ENCODE results near the gene MEA1.
A peak's percentile ranks its signal among the peaks of the same experiment; 100 is the strongest.
"Not testable (repeated sequence)": the region's sequence is repeated elsewhere in the genome, so short reads cannot be mapped to it uniquely, and the experiment has no call there.

The MEA1 gene

GRCh38 chr6:43013843-43014433 lies at the start of gene MEA1, which contains the start of gene KLHDC3:
Gene MEA1, minus strand, starts transcription at chr6:43013946. Its CDS starts 133 bp downstream, at chr6:43013813.
Gene KLHDC3, plus strand, starts transcription at chr6:43014249. Its CDS starts 2,944 bp downstream, at chr6:43017193.
- DNase-seq: peak; percentile 100

- no peak for DNase-seq
These were observed 49.1 kb upstream of the MEA1 start for GRCh38 chr6:43062818-43063217.

GRCh38 chr6:43061861-43062260 lies 48.1 kb upstream of the MEA1 start:
- DNase-seq: no peak

- no peak for DNase-seq
These were observed 47.2 kb upstream of the MEA1 start for GRCh38 chr6:43060755-43061633.

GRCh38 chr6:43060034-43060754 lies 46.4 kb upstream of the MEA1 start:
- DNase-seq: no peak

- peak; percentile 98 for DNase-seq
These were observed 45.7 kb upstream of the MEA1 start, which contains the start of the genes KLC4 and MRPL2 for GRCh38 chr6:43059168-43060033. Gene KLC4, plus strand, starts transcription at chr6:43059631. Its CDS starts 1,705 bp downstream, at chr6:43061336. Gene MRPL2, minus strand, starts transcription at chr6:43059434. Its CDS starts 53 bp downstream, at chr6:43059381.

- DNase-seq: no peak
These were observed 44.8 kb upstream of the MEA1 start for GRCh38 chr6:43058531-43058930.

- no peak for DNase-seq
These were observed 42.2 kb upstream of the MEA1 start for GRCh38 chr6:43055966-43056365.

GRCh38 chr6:43054206-43054943 lies 40.6 kb upstream of the MEA1 start:
- DNase-seq: no peak

GRCh38 chr6:43053545-43054205 lies 39.9 kb upstream of the MEA1 start, which contains the start of gene CUL7:
Gene CUL7, minus strand, starts transcription at chr6:43053851. Its CDS starts 1,063 bp downstream, at chr6:43052788.
- DNase-seq: peak; percentile 87

- no peak for DNase-seq
These were observed 39.2 kb upstream of the MEA1 start for GRCh38 chr6:43052842-43053544.

- no peak for DNase-seq
These were observed 38.6 kb upstream of the MEA1 start for GRCh38 chr6:43052225-43052841.

- DNase-seq: no peak
These were observed 37.2 kb upstream of the MEA1 start for GRCh38 chr6:43050981-43051380.

- DNase-seq: no peak
These were observed 34.3 kb upstream of the MEA1 start for GRCh38 chr6:43047998-43048397.

- DNase-seq: no peak
These were observed 31.7 kb upstream of the MEA1 start for GRCh38 chr6:43045371-43045930.

- no peak for DNase-seq
These were observed 29.6 kb upstream of the MEA1 start for GRCh38 chr6:43043310-43043709.

GRCh38 chr6:43041475-43041874 lies 27.7 kb upstream of the MEA1 start:
- DNase-seq: not testable (repeated sequence)

GRCh38 chr6:43040542-43041257 lies 27.0 kb upstream of the MEA1 start:
- DNase-seq: no peak

- no peak for DNase-seq
These were observed 25.0 kb upstream of the MEA1 start for GRCh38 chr6:43038727-43039126.

Data from CD4-positive, alpha-beta T cell treated with Interleukin-15 for 1 hour (primary cell).